OCI-LY7 (cell line): ENCODE data around the gene LIX1. TPM values are rescaled to one million over a fixed set of nuclear protein-coding genes. Genes with fewer than 3 reads are reported as not detected.

ENCODE experiments used
- BruUV-seq: library from RNA; stranded (reverse); fragments of 400-500 nt; replicated peaks from 2 replicates; lab custom pipeline; 2021; lab: Mats Ljungman, UMichigan
- CTCF ChIA-PET: fragments of 300-600 bp; sonication (Branson Sonifier 250); formaldehyde crosslinking; loops from one replicate; lab custom pipeline; 2022; ENCODE audit warnings: antibody characterized with exemption; ENCODE audit not compliant: unreplicated experiment; lab: Charles Lee
- POLR2A ChIA-PET: fragments of 300-600 bp; sonication (Branson Sonifier 250); formaldehyde crosslinking; loops from one replicate; lab custom pipeline; 2022; ENCODE audit warnings: antibody characterized with exemption; lab: Charles Lee
- DNase-seq: peaks from one replicate; pipeline ENCODE4 v3.0.0-alpha.2; 2015; ENCODE audit warnings: low spot score
- H2AFZ ChIP-seq: fragments of 200-600 bp; sonication (generic), shearing (Covaris generic); 2 replicates; pipeline ENCODE4 v1.6.1; 2014; ENCODE audit warnings: mild to moderate bottlenecking, antibody characterized with exemption, low read length, moderate library complexity
- H3K27ac ChIP-seq: fragments of 200-600 bp; sonication (generic); 2 replicates; pipeline ENCODE4 v1.5.1; 2014; ENCODE audit warnings: mixed run types, low read depth, mild to moderate bottlenecking, moderate library complexity, low read length, inconsistent platforms; ENCODE audit not compliant: poor library complexity, severe bottlenecking
- H3K36me3 ChIP-seq: fragments of 200-600 bp; sonication (generic); 2 replicates; pipeline ENCODE4 v1.6.1; 2014; ENCODE audit warnings: mild to moderate bottlenecking, antibody characterized with exemption, low read length, moderate library complexity, mixed read lengths; ENCODE audit not compliant: insufficient read depth
- H3K4me1 ChIP-seq: fragments of 200-600 bp; sonication (generic); 2 replicates; pipeline ENCODE4 v1.5.1; 2014; ENCODE audit warnings: mild to moderate bottlenecking, low read length; ENCODE audit not compliant: insufficient read depth, poor library complexity, severe bottlenecking
- H3K4me2 ChIP-seq: fragments of 200-600 bp; sonication (generic); 2 replicates; pipeline ENCODE4 v1.6.1; 2014; ENCODE audit warnings: mild to moderate bottlenecking, low read length
- H3K4me3 ChIP-seq: fragments of 200-600 bp; sonication (generic); 2 replicates; pipeline ENCODE4 v1.5.1; 2014; ENCODE audit warnings: mild to moderate bottlenecking, low read depth, low read length; ENCODE audit not compliant: poor library complexity, severe bottlenecking
- H3K79me2 ChIP-seq: fragments of 200-600 bp; sonication (generic); 2 replicates; pipeline ENCODE4 v1.6.1; 2016; ENCODE audit warnings: low read depth, mild to moderate bottlenecking, low read length, moderate library complexity, mixed read lengths; ENCODE audit not compliant: insufficient read depth
- H3K9me2 ChIP-seq: fragments of 200-600 bp; sonication (generic); 2 replicates; pipeline ENCODE4 v1.6.1; 2016; ENCODE audit warnings: mild to moderate bottlenecking, low read length, mixed read lengths; ENCODE audit not compliant: insufficient read depth
- H3K9me3 ChIP-seq: fragments of 200-600 bp; sonication (generic); 2 replicates; pipeline ENCODE4 v1.6.1; 2014; ENCODE audit warnings: mild to moderate bottlenecking, mixed run types, low read length, mixed read lengths
- H4K20me1 ChIP-seq: fragments of 200-600 bp; sonication (generic); 2 replicates; pipeline ENCODE4 v1.6.1; 2014; ENCODE audit warnings: mild to moderate bottlenecking, antibody characterized with exemption, low read length, moderate library complexity, mixed read lengths; ENCODE audit not compliant: insufficient read depth
- EZH2phosphoT487 ChIP-seq: fragments of 200-600 bp; sonication (generic); IDR thresholded peaks from 2 replicates; pipeline ENCODE4 v1.6.1; 2018; ENCODE audit warnings: low read depth, borderline replicate concordance, mild to moderate bottlenecking, mixed run types, antibody characterized with exemption, low read length, moderate library complexity, mixed read lengths
- intact Hi-C: fragments of 100-400 bp; cut with micrococcal nuclease; formaldehyde crosslinking; loops from one replicate; pipeline ENCODE4 v1.10.0; 2022; ENCODE audit not compliant: unreplicated experiment
- total RNA-seq, 2 experiments: library from RNA; depleted of rRNA in 1 of 2; stranded (reverse); fragments of >200 nt in 1 of 2; shearing (Covaris generic) in 1 of 2; gene quantifications; 2 replicates each; pipeline ENCODE4 v1.2.3, GENCODE V29; 2014 to 2022
- TF ChIP-seq, protein P1 (sequence below): fragments of 200-600 bp; sonication (generic); conservative IDR thresholded peaks from 2 replicates; pipeline ENCODE4 v1.5.1; 2014; ENCODE audit warnings: mild to moderate bottlenecking, antibody characterized with exemption, low read length, moderate library complexity, mixed read lengths

The LIX1 gene
- total RNA-seq, 2 experiments from 2014 or later = 0.44 TPM; not detected in 1

DNA sequence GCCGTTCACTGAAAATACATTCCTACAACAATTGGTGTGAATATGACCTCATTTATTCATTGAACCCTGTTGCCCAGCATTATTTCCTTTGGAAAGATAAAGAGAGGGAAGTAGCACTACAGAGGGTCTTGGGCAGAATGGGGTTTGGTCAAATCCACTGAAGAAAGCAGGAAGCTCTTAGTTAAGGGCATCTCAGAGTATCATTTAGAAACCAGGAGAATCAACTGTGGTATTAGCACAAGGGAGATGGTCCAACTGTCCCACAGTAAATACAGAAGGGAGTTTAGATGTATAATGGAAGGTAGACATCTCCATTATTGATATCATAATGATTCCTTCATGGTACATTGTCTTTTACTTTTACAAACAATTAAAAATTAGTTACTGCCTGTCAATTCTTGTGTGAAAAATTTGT is 47.1 kb downstream of the LIX1 start:
- H3K4me1 ChIP-seq = peaks cover 22% of the 10 kb centered on the region
- no peaks in the 10 kb centered on the region for H3K79me2 ChIP-seq
- no peak for DNase-seq
- H3K27ac ChIP-seq = no peak overlapping the region
- no peaks in the 10 kb centered on the region for H3K36me3 ChIP-seq
- no peaks in the 10 kb centered on the region for H4K20me1 ChIP-seq
- BruUV-seq = no TSS peak
- TF ChIP-seq, protein P1, sequence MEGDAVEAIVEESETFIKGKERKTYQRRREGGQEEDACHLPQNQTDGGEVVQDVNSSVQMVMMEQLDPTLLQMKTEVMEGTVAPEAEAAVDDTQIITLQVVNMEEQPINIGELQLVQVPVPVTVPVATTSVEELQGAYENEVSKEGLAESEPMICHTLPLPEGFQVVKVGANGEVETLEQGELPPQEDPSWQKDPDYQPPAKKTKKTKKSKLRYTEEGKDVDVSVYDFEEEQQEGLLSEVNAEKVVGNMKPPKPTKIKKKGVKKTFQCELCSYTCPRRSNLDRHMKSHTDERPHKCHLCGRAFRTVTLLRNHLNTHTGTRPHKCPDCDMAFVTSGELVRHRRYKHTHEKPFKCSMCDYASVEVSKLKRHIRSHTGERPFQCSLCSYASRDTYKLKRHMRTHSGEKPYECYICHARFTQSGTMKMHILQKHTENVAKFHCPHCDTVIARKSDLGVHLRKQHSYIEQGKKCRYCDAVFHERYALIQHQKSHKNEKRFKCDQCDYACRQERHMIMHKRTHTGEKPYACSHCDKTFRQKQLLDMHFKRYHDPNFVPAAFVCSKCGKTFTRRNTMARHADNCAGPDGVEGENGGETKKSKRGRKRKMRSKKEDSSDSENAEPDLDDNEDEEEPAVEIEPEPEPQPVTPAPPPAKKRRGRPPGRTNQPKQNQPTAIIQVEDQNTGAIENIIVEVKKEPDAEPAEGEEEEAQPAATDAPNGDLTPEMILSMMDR = no peak
- TF ChIP-seq EZH2phosphoT487 = no peak
- no peaks in the 10 kb centered on the region for H3K9me2 ChIP-seq
- intact Hi-C loops = no loop called here
- ChIA-PET POLR2A (interaction anchor here (0.6 to 1.0 kb wide), 2 partner anchors 9 to 394 kb away, joined by 3 read pairs; no protein-coding TSS in a partner anchor), CTCF (no interaction called here)
- no peak overlapping the region for H2AFZ ChIP-seq
- H3K4me3 ChIP-seq = no peak overlapping the region
- H3K9me3 ChIP-seq = no peaks in the 10 kb centered on the region
- H3K4me2 ChIP-seq = no peak overlapping the region

DNA sequence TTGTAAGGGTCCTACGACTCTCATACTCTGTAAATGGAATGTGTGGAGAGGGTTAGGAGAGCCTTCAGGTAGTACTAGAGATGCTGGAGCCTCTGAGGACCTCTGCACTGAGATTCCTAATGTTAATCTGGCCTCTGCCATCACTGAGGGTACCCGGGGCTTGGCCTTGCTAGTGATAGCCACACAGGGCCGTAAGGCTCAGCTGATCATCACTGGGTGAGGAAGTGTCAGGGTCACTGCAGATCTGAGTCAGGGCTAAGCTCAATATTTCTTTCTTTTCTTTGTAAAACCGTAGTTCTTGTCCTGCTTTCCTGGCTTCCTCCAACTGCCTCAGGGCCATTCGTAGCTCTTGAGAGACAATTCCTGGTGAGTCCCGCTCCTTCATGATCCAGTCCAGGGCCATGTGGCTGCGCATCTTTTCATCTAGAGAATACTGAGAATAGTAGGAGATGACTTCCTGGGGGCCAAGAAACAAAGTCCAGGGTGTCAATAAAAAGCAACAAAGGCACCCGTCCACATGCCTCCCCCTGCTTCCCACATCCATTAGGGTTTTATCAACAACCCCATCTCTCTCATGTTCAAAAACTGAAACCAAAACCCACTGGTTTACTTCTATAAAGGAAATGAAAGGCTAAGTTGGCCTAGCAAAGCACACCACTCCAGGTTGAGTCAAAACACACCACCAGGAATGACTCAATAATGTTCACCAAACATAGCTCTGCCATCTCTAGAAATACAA is 47.7 kb downstream of the LIX1 start:
- H2AFZ ChIP-seq = no peak overlapping the region
- ChIA-PET POLR2A (interaction anchor here (0.6 to 1.1 kb wide), 3 partner anchors 9 to 403 kb away, joined by 3 read pairs; no protein-coding TSS in a partner anchor), CTCF (no interaction called here)
- DNase-seq = no peak
- H4K20me1 ChIP-seq = no peaks in the 10 kb centered on the region
- BruUV-seq = no TSS peak
- intact Hi-C loops = no loop called here
- H3K9me3 ChIP-seq = no peaks in the 10 kb centered on the region
- H3K36me3 ChIP-seq = no peaks in the 10 kb centered on the region
- no peak overlapping the region for H3K27ac ChIP-seq
- H3K4me1 ChIP-seq = peaks cover 22% of the 10 kb centered on the region
- H3K4me3 ChIP-seq = no peak overlapping the region
- H3K79me2 ChIP-seq = no peaks in the 10 kb centered on the region
- H3K4me2 ChIP-seq = no peak overlapping the region
- TF ChIP-seq EZH2phosphoT487 = no peak
- TF ChIP-seq, protein P1 = no peak
- no peaks in the 10 kb centered on the region for H3K9me2 ChIP-seq

DNA sequence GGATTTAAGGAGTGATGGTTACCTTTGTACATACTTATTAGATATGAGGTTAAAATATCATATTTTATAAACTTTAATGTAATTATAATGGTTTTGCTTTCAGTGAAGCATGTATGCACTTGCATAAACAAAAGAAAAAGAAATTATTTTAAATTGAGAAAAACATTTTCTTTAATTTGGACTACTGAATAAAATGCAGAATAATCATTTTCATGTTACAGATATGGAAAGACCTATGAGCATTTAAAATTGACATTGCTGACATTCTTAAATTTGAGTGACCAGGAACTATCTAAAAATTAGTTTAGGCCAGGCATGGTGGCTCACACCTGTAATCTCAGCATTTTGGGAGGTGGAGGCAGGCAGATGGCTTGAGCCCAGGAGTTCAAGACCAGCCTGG is 49.2 kb downstream of the LIX1 start:
- H3K4me2 ChIP-seq = no peak overlapping the region
- TF ChIP-seq EZH2phosphoT487 = no peak
- TF ChIP-seq, protein P1 = no peak
- H3K36me3 ChIP-seq = no peaks in the 10 kb centered on the region
- DNase-seq = no peak
- H2AFZ ChIP-seq = no peak overlapping the region
- H3K79me2 ChIP-seq = no peaks in the 10 kb centered on the region
- H3K9me2 ChIP-seq = no peaks in the 10 kb centered on the region
- H3K4me1 ChIP-seq = peaks cover 11% of the 10 kb centered on the region
- intact Hi-C loops = no loop called here
- no TSS peak for BruUV-seq
- no peaks in the 10 kb centered on the region for H4K20me1 ChIP-seq
- H3K9me3 ChIP-seq = no peaks in the 10 kb centered on the region
- ChIA-PET POLR2A (interaction anchor here (0.7 to 0.9 kb wide), 2 partner anchors 31 to 88 kb away, joined by 3 to 5 read pairs; no protein-coding TSS in a partner anchor), CTCF (interaction anchor here (0.5 kb wide), 1 partner anchor 17 kb away, joined by 5 read pairs; no protein-coding TSS in a partner anchor)
- no peak overlapping the region for H3K27ac ChIP-seq
- H3K4me3 ChIP-seq = no peak overlapping the region
